ENCODE data around the gene TMEM266.

TMEM266 gene

GRCh38 chr15:76184650-76185035 is 124.9 kb downstream of the TMEM266 start:
- DNase-seq (ENCODE audit: low spot score): no peak

DNA sequence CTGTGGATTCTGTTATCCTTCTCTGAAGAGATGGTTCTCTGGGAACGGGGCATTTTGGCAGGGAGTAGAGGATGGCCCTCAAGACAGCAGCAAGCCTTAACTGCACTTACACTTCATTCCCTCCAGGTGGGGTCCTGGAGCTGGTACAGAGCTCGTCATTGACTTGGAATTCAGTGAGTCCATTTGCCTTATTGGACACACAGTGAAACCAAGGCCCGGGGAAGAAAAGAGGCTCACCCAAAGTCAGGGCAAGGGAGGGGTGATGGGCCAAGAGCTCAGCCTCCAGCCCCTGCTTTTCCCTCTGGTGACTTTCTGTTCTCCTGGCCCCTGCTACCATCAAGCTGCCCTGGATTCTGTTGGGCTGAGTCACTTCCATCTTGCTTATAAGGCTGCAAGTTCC is 125.9 kb downstream of the TMEM266 start:
- no peak for DNase-seq (ENCODE audit: low spot score)

DNA sequence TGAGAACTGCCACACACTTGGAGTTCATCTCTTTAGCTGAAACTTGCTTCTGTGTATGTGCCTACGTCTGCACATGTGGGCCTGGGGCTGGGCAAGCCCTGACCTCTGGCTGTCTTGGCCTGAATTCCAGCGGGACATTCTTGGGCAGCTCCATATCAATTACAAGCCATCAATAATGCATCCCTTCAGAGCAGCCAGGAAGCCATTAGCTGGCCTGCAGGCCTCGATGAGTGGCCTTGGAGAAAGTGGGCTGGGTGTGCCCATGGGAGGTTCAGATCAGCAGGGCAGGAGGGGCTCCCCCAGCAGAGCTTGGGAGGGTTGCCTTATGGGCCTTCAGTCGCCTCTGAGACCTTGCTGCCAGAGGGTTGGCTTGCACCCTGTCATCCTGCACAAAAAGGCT is 127.4 kb downstream of the TMEM266 start:
- DNase-seq (ENCODE audit: low spot score): no peak

GRCh38 chr15:76189106-76189505 is 129.3 kb downstream of the TMEM266 start:
- no peak for DNase-seq (ENCODE audit: low spot score)

- no peak for DNase-seq (ENCODE audit: low spot score)
These were observed 130.3 kb downstream of the TMEM266 start for GRCh38 chr15:76190070-76190564.

DNA sequence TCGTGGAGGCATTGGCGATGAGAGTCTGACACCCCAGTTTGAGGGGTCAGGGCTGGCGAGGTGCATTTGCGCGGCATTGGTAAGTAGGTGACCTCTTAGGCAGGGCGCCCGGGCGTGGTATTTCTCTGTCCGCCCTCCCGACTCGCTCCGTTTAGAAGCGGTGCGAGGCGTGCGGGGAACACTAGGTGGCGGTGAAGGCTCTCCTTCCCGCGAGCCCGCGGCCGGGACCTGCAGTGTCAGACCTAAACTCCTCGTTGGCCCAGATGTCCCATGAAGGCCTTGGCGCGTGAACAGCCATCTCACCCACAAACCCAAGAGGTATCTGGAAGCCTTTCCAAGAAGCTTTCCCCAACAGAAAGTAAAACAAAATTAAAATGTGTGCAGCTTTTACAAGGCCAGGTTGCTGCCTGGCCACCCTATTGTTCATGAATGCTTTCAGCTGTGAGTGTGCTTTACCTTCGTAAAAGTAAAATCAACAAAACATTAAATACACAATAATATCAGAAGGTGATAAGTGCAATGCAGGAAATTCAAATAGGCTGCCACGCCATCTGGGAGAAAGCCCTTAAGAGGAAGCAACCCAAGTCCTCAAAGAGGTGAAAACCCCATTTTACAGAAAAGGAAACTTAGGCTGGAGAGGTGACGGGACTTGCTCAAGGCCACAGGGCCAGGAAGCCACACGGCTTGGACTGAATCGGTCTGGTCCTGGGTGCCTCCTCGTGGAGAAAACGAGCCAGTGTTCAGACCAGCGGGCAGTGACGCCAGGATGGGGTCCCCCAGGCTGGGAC is 131.2 kb downstream of the TMEM266 start:
- peak; percentile 66 for DNase-seq (ENCODE audit: low spot score)

- no peak for DNase-seq (ENCODE audit: low spot score)
These were observed 131.9 kb downstream of the TMEM266 start for GRCh38 chr15:76191539-76192244.

DNA sequence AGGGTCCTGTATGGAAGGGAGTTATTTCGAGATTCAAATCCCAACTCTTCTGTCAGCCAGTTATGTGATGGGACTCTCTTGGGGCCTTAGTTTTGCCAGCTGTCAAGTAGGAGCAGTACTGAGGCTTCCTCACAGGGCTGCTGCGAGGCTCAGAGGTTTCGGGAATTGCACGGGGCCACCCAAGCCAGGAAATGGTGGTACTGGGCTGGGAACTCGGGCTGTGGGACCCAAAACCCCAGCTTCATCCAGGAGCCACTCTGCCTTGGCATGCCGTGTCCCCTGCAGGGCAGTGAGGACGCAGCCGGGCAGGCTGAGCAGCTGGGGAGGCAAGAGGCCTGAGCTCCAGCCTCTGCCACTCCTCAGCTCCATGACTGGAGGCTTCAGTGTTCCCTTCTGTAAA is 132.9 kb downstream of the TMEM266 start:
- DNase-seq (ENCODE audit: low spot score): no peak

- DNase-seq (ENCODE audit: low spot score): no peak
These were observed 134.1 kb downstream of the TMEM266 start for GRCh38 chr15:76193934-76194333.

DNA sequence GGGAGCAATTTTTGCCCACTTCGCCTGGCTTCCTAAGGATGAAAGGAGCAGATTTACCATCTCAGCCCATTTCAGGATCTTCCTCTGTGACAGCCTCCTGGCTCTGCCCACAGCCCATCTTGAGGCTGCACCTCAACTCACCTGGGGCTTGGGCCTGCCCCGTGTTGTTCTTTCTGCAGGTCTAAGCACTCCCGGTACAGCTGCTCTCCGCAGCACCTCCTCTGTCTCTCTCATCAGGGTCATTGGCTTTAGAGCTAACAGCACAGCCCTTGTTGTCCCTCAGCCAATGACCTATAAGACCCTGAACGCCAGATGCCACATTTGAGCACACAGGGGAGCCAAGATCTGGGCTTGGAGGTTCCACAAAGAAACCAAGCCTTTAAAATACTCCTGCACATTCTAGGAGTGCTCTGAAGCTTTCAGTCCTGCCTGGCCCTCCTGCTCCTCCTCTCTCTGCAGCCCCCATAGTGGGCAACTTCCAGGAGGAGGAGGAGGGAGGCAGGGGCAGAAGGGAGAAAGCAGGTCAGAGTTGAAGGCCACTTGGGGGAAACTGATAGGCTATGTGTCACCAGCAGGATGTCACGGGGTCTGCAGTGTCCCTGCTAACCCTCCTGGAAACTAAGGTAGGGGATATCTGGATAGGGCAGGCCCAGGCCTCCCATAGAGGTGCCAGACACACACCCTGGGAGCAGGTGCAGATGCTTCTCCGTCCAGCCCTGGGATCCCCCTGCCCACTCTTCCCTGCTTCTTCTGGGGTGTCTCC is 135.9 kb downstream of the TMEM266 start:
- DNase-seq (ENCODE audit: low spot score): no peak

GRCh38 chr15:76196269-76197231 is 136.8 kb downstream of the TMEM266 start:
- peak; percentile 83 for DNase-seq (ENCODE audit: low spot score)

DNA sequence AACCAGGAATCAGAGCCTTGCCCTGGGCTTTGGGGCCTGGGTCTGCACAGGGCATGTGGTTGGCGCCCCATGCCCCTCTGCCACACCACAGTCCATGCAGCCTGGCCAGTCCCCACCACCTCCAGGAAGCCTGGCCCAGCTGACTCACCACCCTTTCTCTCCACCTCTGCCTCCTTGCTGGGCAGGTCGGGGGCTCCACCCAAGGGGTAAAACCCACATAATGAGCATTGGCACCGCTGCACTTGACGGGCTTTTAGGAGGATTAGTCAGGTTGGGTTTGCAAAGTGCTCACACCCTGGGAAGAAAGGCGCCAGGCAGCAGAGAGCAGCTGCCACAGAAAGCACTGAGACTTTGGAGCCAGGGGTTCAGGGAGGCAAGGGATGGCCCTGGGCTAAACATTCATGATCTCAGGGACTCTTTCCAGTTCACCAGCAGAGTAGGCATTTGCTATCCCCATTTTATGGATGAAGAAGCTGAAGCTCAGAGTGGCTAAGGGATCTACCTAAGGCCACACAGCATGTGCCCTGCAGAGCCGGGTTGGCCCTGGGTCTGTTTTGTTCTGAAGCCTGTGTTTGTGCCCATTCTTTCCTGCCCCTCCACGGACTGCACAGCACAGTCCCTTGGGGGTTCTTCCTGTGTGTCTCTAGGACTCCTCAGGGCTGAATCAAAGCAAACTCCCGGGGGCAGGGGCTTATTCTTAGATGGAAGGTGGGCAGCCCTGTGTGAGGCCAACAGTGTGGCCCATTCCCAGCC is 138.1 kb downstream of the TMEM266 start:
- DNase-seq (ENCODE audit: low spot score): no peak

- no peak for DNase-seq (ENCODE audit: low spot score)
These were observed 138.8 kb downstream of the TMEM266 start for GRCh38 chr15:76198456-76199105.

DNA sequence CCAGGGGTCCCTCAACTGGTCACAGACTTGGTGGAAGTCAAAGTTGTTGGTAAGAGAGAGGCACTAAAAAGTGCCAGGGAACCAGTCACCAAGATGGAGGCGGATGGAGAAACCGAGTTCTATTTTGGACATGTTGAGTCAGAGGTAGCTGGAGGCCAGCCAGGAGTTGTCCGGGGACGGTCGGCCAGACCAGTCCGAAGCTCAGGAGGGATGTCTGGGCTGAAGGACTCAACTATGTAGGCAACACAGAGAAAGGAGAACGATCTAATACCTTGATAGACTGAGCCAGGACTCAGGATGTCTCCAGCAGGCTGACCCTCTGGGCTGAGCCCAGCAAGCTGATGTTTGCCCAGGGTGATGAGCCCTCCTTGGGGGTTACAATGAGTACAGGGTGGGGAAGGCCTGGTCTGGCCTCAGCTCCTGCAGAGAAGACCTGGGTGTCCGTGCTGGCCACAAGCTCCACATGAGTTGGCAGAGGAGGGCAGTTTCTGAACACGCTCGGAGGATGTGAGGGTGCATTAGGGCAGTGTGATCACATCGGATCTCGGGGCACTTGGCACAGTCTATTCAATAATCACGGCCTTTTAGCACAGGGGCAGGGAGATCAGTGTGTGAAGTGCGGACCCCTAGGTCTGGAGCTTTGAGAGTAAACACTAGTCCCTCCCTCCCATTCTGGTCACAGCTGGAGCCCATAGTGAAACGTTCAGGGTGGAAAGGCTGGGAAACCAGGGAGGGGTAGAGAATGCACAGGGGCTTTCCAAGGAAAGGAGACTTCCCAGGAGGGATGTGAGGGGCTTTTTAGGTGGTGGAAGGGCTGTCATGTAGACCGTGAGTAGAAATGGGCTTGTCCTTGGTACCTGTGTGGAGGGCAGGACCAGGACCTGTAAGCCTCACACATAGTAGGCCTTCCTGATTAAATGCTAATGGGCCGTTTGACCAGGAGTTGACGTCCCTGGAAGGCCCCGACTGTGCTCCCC is 139.6 kb downstream of the TMEM266 start:
- DNase-seq (ENCODE audit: low spot score): no peak

DNA sequence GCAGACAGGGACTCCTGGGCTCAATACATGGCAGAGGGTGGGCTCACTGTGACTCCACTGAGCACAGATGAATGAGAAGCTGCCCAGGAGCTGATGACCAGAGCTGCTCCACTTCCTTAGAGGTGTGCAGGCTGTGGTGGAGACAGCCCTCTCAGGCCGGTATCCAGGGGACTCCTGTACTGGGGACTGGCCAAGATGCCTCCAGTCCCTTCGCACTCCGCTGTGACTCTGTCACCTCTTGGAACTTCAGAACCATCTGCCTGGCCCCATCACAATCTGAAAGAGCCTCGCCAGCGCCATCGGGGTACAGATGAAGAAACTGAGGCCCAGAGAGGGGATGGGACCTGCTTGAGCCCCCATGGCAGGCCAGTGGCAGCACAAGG is 140.3 kb downstream of the TMEM266 start:
- DNase-seq (ENCODE audit: low spot score): no peak

DNA sequence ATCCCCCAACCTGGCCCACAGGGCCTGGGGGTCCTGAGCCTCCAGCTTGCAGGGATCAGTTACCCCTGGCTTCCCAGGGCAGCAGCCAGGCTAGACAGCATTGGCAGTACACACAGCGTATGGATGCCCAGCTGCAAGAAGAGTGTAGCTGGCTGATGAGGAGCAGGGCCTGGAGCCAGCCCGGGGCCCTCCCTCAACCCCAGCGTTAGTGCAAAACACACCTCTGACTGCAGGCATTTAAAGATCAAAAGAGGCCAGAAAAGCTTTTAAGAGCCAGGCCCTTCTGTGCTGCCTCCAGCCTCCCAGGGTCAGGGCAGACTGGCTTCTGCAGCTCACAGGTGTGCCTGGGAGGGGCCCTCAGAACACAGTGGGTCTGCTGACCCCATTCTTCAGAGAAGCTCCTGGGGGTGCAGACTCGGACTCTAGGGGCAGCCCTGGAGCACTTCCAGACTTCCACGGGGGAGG is 140.9 kb downstream of the TMEM266 start:
- no peak for DNase-seq (ENCODE audit: low spot score)

DNA sequence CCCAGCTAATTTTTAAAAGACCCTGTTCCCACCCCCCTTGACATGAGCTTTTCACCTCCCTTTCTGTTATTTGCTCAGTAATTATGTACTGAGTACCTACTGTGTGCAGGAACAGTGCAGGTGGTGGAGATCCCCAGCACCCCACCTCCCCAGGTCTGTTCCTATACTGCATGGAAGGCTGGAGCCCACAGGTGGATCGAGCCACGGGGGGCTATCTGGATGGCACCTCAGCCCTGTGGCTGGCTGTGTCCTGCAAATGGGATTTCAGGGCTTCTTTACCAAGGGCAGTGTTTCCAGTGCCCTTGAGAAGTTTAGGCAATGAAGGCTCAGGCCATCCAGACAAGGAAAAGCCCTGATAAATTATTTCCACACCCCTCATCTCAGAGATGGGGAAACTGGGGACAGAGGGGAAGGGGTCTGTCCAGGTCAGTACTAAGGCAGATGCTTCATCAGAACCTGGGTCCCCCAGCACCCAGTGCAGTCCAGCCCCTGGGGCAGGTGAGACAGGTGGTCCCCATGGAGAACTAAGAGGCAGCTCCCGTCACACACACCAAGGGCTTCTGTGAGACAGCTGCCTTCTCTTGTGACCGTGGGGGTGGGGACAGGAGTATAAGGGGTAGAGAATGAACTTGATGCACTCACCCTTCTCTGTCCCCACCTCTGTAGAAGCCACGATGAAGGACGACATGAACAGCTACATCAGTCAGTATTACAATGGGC is 141.9 kb downstream of the TMEM266 start:
- no peak for DNase-seq (ENCODE audit: low spot score)
